Panc1 (cell line): ENCODE data around the gene MND1. TPM values are rescaled to one million over a fixed set of nuclear protein-coding genes. Genes with fewer than 3 reads are reported as not detected.

Experiments
- ATAC-seq: fragments of 200-7000 bp; cut with Tn5 transposase; 2 replicates; pipeline ENCODE4 v1.9.1; 2020; ENCODE audit warnings: mild to moderate bottlenecking, moderate library complexity
- BruUV-seq: library from RNA; stranded (reverse); fragments of 400-500 nt; replicated peaks from 2 replicates; lab custom pipeline; 2021; lab: Mats Ljungman, UMichigan
- CTCF ChIA-PET: fragments of 300-600 bp; sonication (Branson Sonifier 250); formaldehyde crosslinking; loops from one replicate; lab custom pipeline; 2022; ENCODE audit warnings: antibody characterized with exemption; lab: Charles Lee
- POLR2A ChIA-PET: fragments of 300-600 bp; sonication (Branson Sonifier 250); formaldehyde crosslinking; loops from one replicate; lab custom pipeline; 2022; ENCODE audit warnings: antibody characterized with exemption; lab: Charles Lee
- DNase-seq: peaks from one replicate; pipeline ENCODE4 v3.0.0-alpha.2; 2010; ENCODE audit warnings: low read depth, low spot score
- H3K27ac ChIP-seq: 2 replicates; pipeline ENCODE4 v1.5.1; 2011; ENCODE audit warnings: mild to moderate bottlenecking, low read length, inconsistent platforms
- H3K27me3 ChIP-seq: fragments of 200-500 bp; sonication (Bioruptor generic); 2 replicates; pipeline ENCODE4 v1.6.0; 2014; ENCODE audit warnings: low read length, inconsistent platforms; ENCODE audit not compliant: control insufficient read depth, insufficient read depth
- H3K36me3 ChIP-seq: fragments of 200-500 bp; sonication (Bioruptor generic); 2 replicates; pipeline ENCODE4 v1.5.1; 2014; ENCODE audit warnings: inconsistent platforms, mild to moderate bottlenecking, low read length, moderate library complexity; ENCODE audit not compliant: control insufficient read depth, insufficient read depth
- H3K4me1 ChIP-seq: 2 replicates; pipeline ENCODE4 v1.5.1; 2011; ENCODE audit warnings: inconsistent platforms, mild to moderate bottlenecking, low read length, moderate library complexity; ENCODE audit not compliant: control insufficient read depth, insufficient read depth
- H3K4me3 ChIP-seq, 2 experiments: 2 replicates each; pipeline ENCODE4 v1.5.1; 2011 to 2012; ENCODE audit warnings: low read depth in 2 of 2, low read length in 2 of 2, mild to moderate bottlenecking in 2 of 2, inconsistent platforms in 1 of 2, moderate library complexity in 1 of 2
- H3K9me3 ChIP-seq: fragments of 200-500 bp; sonication (Bioruptor generic); 2 replicates; pipeline ENCODE4 v1.5.1; 2014; ENCODE audit warnings: low read depth, mild to moderate bottlenecking, inconsistent platforms, low read length, moderate library complexity; ENCODE audit not compliant: control insufficient read depth, insufficient read depth
- POLR2AphosphoS5 ChIP-seq: IDR thresholded peaks from 2 replicates; pipeline ENCODE4 v1.6.1; 2012; ENCODE audit warnings: mild to moderate bottlenecking, low read depth, low read length, moderate library complexity
- REST ChIP-seq, 2 experiments: IDR thresholded peaks; 2 replicates each; pipeline ENCODE4 v1.6.1; 2011 to 2012; ENCODE audit warnings: low read depth in 2 of 2, control low read depth in 1 of 2, low read length in 1 of 2, mild to moderate bottlenecking in 1 of 2, moderate library complexity in 1 of 2; ENCODE audit not compliant: insufficient read depth in 1 of 2
- SIN3A ChIP-seq: IDR thresholded peaks from 2 replicates; pipeline ENCODE4 v1.6.1; 2012; ENCODE audit warnings: low read depth, mild to moderate bottlenecking, low read length, moderate library complexity, borderline replicate concordance; ENCODE audit not compliant: insufficient read depth
- TCF7L2 ChIP-seq: IDR thresholded peaks from 2 replicates; pipeline ENCODE4 v1.6.1; 2011; ENCODE audit warnings: mild to moderate bottlenecking, low read depth, low read length, inconsistent platforms
- in situ Hi-C: cut with HindIII; loops from 2 replicates; pipeline ENCODE4 v1.10.0; 2016; ENCODE audit warnings: low sequenced_read_pairs, low pct_unique_long_range_greater_than_20kb
- intact Hi-C: fragments of 100-400 bp; cut with micrococcal nuclease; formaldehyde crosslinking; loops from one replicate; pipeline ENCODE4 v1.10.0; 2022; ENCODE audit not compliant: unreplicated experiment
- total RNA-seq: library from RNA; stranded (reverse); gene quantifications from one replicate; pipeline ENCODE4 v1.2.1, GENCODE V29; 2021; ENCODE audit not compliant: unreplicated experiment
- TF ChIP-seq, protein P1 (sequence below): fragments of 450-650 bp; IDR thresholded peaks from 2 replicates; pipeline ENCODE4 v1.5.1; 2017; ENCODE audit warnings: mild to moderate bottlenecking

Gene MND1
- total RNA-seq, 1 experiment from 2014 or later, result 9.4 TPM

GRCh38 chr4:153448003-153448731 is 103.7 kb downstream of the MND1 start:
- POLR2A ChIA-PET, result no interaction called here
- no peak for DNase-seq

GRCh38 chr4:153449338-153449737 is 104.8 kb downstream of the MND1 start:
- Histone ChIP-seq H3K9me3 (no peaks in the 10 kb centered on the region), H3K27me3 (no peaks in the 10 kb centered on the region), H3K4me1 (no peaks in the 10 kb centered on the region), H3K4me3 (no peak overlapping the region), H3K36me3 (no peaks in the 10 kb centered on the region), H3K27ac (no peak overlapping the region)
- ChIA-PET POLR2A (no interaction called here), CTCF (no interaction called here)
- no peak for TF ChIP-seq POLR2AphosphoS5
- no peak for TF ChIP-seq SIN3A
- TF ChIP-seq, protein P1, sequence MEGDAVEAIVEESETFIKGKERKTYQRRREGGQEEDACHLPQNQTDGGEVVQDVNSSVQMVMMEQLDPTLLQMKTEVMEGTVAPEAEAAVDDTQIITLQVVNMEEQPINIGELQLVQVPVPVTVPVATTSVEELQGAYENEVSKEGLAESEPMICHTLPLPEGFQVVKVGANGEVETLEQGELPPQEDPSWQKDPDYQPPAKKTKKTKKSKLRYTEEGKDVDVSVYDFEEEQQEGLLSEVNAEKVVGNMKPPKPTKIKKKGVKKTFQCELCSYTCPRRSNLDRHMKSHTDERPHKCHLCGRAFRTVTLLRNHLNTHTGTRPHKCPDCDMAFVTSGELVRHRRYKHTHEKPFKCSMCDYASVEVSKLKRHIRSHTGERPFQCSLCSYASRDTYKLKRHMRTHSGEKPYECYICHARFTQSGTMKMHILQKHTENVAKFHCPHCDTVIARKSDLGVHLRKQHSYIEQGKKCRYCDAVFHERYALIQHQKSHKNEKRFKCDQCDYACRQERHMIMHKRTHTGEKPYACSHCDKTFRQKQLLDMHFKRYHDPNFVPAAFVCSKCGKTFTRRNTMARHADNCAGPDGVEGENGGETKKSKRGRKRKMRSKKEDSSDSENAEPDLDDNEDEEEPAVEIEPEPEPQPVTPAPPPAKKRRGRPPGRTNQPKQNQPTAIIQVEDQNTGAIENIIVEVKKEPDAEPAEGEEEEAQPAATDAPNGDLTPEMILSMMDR, result no peak
- no peak for TF ChIP-seq TCF7L2
- TF ChIP-seq REST (IDR thresholded peaks at IDR 0.05; ENCODE audit: insufficient read depth in 1 of 2, low read depth in 2 of 2, low read length in 1 of 2), result no peak
- DNase-seq (no peak), ATAC-seq (no peak)
- no TSS peak for BruUV-seq
- in situ Hi-C loops (no loop called here), intact Hi-C loops (no loop called here)

More at GRCh38 chr4:153448003-153448731, 103.7 kb downstream of the MND1 start:
- H3K4me3 ChIP-seq, result no peak overlapping the region
- CTCF ChIA-PET, result no interaction called here
- BruUV-seq, result no TSS peak
- H3K27me3 ChIP-seq, result no peaks in the 10 kb centered on the region
- no peaks in the 10 kb centered on the region for H3K36me3 ChIP-seq
- no peak for TF ChIP-seq TCF7L2
- no peak for TF ChIP-seq SIN3A
- no peak for TF ChIP-seq REST (IDR thresholded peaks at IDR 0.05; ENCODE audit: insufficient read depth in 1 of 2, low read depth in 2 of 2, low read length in 1 of 2)
- TF ChIP-seq, protein P1, result no peak
- TF ChIP-seq POLR2AphosphoS5, result no peak
- intact Hi-C loops, result no loop called here
- ATAC-seq, result no peak
- no peaks in the 10 kb centered on the region for H3K9me3 ChIP-seq
- no peak overlapping the region for H3K27ac ChIP-seq
- H3K4me1 ChIP-seq, result no peaks in the 10 kb centered on the region
- in situ Hi-C loops, result no loop called here
